Renal pelvis (tissue), 4 donors: ENCODE results near the gene GRAMD1A. TPM values are rescaled to one million over a fixed set of nuclear protein-coding genes. Genes with fewer than 3 reads are reported as not detected.
"Not testable (repeated sequence)": the region's sequence is repeated elsewhere in the genome, so short reads cannot be mapped to it uniquely, and the experiment has no call there.

Experiments used
- DNase-seq: peaks from one replicate; pipeline ENCODE4 v3.0.0-alpha.2; 2013
- polyA plus RNA-seq, 3 donors: library from polyadenylated mRNA; unstranded; fragments of 120-200 nt; gene quantifications; one replicate each; pipeline ENCODE4 v1.2.1, GENCODE V29; 2013; ENCODE audit not compliant: insufficient read length in 3 of 3

The GRAMD1A gene
- polyA plus RNA-seq, 3 donors = 54.9 to 72.8 (median 65.6) TPM

DNA sequence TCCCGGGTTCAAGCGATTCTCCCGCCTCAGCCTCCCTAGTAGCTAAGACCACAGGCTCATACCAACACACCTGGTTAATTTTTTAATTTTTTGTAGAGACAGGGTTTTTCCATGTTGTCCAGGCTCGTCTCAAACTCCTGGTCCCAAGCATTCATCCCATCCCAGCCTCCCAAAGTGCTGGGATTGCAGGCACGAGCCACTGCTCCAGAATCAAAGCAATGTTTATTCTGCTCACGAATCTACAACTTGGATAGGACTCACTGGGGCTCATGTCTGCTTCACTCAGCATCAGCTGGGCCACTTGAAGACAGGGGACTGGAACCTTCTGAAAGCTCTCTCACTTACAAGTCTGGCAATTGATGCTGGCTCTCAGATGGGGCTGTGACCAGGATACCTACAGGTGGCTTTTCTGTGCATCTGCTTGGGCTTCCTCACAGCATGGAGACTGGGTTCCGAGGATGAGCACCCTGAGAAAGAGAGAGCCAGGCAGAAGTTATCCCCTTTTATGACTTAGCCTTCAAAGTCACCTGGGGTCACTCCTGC, 27.9 kb upstream of the GRAMD1A start:
- no peak for DNase-seq

DNA sequence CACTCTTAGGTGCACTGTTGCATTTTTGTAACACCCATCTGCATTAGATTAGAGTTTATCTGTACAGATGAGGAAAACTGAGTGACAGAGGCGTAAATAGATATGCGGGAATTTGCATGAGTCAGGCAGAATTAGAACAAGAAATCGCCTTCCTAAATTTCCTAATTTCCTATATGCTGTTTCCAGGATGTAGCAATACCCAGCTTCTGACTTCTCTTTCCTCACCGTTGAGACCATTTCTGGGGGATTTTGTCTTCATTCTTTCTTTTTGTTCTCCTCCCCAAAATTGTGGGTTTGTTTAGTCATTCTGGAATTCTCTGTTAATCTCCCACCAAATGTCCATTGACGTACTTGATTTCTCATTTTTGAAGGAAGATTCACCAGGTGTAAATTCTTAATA, 25.5 kb upstream of the GRAMD1A start:
- no peak for DNase-seq

DNA sequence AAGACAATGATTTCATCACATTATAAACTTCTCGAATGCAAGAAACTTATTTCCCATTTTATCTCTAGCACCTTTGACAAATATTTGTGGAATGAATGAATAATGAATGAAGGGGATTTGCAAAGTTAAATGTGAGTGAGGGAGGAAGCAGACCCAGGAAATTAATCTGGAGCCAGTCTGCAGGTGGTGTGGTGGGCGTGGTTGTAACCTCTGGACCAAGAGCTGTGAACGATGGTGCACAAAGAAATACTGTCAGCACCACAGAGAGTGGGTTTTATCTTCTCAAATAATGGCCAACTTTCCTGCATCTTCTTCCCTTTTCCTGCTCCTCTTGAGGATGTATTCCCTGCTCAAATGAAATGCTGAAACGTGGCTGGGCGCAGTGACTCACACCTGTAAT, 25.1 kb upstream of the GRAMD1A start:
- DNase-seq = no peak

DNA sequence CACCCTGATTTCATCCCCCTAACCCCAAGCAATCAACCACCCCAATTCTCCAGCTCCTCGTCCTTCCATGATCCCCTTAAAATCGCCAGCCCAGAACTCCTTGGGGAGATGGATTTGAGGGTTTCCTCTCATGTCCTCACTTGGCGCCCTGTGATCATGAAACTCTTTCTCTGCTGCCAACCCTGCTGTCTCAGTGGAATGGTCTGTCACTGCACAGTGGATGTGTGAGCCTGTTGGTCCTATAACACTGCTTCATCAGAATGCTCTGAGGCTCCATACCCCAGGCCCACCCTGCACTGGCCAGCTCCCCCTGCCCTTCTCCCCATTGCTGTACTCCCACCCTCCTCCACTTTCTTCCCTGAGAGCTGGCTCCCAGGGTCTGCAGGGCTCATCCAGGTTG, 23.5 kb upstream of the GRAMD1A start:
- DNase-seq = no peak

DNA sequence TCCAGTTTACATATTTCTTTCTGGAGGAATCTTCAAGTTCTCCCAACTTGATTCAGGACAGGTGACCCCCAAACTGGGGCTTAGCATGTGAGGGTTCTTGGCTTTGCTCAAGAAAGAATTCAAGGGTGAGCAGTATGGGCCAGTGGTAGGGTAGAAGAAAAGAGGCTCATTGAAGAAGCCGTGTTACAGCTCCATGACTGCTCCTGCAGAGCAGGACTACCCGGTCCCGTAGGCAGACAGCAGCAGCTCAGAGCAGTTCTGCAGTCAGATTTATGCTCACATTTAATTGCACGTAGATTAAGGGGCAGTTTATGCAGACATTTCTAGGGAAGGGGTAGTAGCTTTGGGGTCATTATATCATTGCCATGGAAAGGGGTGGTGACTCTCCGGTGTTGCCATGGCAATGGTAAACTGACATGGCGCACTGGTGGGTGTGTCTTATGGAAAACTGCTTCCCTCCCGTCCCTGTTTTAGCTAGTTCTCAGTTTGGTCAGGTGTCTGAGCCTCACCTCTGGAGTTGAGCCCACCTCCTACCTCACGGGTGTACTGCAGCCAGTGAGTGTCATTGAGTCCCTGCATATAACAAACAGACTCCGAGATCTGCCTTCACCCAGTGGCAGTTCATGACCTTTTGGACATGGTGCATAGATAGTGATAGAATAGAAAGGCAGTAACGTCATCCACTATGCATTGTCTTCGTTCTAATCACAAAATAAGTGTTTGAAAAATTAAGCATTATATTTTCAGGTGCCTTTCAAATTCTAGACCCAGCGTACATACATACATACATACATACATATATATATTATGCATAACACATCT, 20.1 kb upstream of the GRAMD1A start:
- DNase-seq = no peak

DNA sequence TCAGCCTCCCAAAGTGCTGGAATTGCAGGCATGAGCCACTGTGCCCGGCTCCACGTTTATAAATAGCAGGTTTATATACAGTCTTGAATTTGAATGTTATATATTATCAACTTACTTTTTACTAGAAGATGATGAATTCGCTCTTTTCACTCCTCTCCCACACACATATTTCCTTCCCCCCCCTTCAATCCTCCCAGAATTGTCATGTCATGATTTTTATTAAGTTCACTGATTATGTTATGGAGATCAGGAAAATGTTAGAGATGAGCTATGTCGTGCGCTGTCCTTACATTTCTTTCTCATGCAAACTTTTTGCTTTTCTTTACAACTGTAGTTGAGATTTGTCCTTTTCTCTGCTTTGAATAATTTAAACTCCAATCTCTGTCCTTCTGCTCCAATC, 17.8 kb upstream of the GRAMD1A start:
- no peak for DNase-seq

DNA sequence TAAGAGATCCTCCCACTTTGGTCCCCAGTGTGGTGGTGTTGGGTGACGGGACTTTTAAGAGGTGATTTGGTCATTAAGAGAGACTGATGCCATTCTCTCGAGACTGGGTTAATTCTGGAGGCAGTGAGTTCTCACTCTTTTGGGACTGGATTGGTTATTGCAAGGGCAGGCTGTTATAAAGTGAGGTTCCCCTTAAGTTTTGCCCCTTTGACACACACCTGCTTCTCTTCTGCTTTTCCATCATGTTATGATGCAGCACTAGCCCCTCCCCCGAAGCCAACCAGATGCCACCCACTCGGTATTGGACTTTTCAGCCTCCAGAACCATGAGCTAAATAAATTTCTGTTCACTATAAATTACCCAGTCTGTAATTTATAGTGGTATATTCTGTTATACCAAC, 16.3 kb upstream of the GRAMD1A start:
- DNase-seq = no peak

DNA sequence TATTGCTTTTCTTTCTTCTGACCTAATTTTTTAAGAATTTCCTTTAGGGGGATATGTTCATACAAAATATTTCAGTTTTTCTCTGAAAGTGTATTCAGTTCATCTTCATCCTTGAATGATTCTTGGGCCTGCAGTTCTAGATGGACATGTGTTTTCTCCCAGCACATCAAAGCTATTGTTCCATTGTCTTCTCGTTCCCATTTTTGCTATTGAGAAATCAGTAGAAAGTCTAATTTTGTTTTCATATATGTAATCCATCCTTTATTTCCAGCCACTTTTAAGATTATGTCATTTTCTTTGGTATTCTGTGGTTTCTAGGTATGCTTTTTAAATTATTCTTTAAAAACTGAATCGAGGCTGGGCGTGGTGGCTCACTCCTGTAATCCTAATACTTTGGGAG, 15.8 kb upstream of the GRAMD1A start:
- DNase-seq = no peak

DNA sequence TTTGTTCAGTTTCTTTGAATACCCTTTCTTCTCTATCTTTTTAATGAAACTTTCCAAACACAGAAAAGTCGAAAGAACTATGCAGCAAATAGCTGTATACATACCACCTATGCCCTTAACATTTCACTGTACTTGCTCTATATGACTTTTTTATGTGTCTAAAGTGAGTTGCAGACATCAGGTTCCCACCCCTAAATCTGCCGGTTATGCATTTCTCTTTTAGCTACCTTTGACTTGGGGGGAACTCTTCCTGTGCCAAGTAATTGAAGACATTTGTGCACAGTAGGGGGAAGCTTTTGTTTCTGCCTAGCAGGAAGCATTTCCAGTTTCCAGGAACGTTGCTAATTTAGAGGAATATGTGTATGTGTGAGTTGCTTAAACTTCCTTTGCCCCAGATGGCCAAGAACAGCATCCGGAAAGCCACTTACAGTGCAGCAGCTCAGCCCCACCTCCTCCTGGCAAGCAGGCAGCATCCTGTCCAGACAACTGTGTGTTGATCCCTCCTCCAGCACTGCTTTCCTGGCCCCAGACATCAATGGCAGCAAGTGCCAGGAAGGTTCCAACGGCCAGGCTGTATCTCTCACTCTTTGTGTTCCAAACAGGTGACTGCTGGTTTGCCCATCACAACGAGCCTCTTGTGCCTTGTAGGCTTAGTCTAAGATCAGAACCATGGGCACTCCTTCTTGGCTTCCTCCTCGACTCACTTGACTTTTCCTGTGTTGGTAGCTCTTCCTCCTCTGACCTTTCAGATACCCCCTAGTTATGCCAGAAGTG, 14.7 kb upstream of the GRAMD1A start:
- no peak for DNase-seq

DNA sequence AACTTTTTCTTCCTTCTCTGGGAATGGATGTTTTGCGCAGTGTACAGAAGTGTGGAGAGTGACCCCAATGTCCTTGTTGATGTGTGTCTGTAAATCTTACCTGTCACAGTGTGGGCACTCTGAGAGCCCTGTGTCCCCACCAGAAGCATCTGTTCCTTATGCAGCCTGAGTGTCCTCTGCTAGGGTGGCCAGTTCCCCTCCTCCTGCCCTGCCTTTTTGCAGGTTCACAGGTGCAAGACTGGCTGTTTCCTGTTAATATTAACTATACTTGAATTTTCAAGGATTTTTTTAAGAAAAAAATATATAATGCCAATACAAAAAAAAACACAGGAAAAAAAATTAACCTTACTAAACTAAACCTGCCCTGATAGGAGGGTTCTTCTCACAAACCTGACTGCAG, 12.0 kb upstream of the GRAMD1A start:
- no peak for DNase-seq

DNA sequence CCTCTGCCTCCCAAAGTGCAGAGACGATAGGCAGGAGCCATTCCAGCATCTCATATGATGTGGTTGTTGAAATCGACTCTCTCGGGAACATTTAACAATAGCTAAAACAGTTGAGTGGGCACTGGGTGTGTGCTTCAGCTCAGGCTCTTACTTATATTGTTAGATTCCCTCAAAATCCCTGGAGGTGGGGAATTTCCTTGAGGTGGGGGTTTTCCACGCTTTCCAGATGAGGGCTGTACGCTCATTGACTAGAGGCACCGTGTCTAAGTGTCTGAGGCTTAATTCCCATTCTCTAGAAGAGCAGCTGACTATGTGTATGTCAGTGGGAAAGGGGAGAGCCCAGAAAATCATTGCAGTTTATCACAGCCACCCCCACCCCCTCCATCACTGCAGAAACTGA, 10.8 kb upstream of the GRAMD1A start:
- DNase-seq = no peak

DNA sequence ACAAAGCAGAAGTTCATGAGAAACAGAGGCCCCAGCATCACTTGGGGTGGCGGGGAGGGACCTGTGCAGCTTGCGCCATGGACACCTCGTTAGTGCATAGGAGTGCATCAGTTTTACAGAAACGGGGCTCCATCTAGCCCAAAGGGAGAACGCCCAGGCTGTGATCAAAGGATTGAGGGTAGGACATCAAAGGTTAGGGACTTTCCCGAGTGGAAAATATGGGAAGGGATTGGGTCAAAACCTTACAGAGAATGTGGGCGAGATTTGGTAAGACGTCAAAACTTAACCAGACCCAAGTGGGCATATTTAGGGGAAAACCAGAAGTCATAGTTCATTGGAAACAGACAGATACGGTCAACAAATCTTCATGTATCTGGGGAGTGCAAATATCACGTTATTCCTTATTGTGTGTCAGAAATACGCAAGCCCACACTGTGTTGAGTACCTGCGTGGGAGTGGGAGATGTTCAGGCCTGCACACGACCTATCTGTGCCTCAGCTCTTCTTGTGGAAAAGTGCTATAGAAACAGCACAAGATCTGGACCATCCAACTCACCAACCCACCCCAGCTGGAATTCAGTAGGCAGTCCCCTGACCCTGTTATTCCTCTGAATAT, 9.4 kb upstream of the GRAMD1A start:
- no peak for DNase-seq

DNA sequence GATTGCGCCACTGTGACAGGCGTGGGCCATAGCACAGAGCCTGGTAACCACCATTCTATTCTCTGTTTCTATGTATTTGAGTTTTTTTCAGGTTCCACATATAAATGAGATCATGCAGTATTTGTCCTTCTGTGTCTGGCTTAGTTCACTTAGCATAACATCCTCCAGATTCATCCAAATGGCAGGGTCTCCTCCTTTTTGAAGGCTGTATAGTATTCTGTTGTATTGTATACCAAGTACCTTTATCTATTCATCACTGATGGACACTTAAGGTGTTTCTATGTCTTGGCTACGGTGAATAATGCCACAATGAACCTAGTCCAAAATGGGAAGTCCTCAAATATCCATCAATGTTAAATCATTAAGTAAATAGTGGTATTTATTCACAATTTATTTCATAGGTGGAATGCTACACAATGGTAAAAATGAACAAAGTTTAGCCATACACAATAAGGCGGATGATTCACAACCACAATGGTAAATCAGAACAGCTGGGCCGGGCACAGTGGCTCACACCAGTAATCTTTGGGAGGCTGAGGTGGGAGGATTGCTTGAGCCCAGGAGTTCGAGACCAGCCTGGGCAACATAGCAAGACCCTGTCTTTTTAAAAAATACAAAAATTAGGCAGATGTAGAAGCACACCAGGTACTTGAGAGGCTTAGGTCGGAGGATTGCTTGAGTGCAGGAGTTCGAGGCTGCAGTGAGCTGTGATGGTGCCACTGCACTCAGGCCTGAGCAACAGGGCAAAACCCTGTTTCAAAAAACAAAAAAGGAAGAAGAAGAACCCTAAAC, 8.4 kb upstream of the GRAMD1A start:
- no peak for DNase-seq

DNA sequence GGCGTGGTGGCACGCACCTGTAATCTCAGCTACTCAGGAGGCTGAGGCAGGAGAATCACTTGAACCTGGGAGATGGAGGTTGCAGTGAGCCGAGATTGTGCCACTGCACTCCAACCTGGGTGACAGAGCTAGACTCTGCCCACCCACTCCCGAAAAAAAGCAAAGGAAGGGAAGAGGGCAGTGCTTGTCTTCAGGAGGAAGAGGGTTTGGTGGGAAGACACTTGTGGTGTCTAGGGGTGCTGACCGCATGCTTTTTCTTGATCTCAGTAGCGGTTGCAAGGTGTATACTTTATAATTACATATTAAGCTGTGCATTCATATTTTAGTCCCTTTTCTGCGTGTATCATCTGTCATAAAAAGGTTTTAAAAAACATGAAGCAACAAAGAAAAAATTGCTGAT, 7.5 kb upstream of the GRAMD1A start:
- not testable (repeated sequence) for DNase-seq

DNA sequence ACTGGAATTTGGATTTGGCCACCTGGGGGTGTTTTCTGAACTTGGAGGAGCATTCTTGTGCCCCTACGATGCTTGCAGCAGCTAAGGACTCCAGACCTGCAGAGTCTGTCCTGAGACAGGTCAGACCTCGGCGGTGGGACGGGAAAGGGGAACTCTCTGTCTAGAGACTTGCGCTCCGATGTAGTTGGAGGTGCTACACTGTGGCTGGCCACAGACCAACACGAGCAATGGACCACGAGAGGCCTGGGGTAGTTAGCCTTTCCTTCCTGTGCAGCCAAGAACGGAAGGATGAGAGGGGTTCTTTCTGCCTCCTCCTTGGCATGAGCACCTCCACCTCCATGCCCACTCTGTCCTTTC, 5.9 kb upstream of the GRAMD1A start:
- DNase-seq = no peak

DNA sequence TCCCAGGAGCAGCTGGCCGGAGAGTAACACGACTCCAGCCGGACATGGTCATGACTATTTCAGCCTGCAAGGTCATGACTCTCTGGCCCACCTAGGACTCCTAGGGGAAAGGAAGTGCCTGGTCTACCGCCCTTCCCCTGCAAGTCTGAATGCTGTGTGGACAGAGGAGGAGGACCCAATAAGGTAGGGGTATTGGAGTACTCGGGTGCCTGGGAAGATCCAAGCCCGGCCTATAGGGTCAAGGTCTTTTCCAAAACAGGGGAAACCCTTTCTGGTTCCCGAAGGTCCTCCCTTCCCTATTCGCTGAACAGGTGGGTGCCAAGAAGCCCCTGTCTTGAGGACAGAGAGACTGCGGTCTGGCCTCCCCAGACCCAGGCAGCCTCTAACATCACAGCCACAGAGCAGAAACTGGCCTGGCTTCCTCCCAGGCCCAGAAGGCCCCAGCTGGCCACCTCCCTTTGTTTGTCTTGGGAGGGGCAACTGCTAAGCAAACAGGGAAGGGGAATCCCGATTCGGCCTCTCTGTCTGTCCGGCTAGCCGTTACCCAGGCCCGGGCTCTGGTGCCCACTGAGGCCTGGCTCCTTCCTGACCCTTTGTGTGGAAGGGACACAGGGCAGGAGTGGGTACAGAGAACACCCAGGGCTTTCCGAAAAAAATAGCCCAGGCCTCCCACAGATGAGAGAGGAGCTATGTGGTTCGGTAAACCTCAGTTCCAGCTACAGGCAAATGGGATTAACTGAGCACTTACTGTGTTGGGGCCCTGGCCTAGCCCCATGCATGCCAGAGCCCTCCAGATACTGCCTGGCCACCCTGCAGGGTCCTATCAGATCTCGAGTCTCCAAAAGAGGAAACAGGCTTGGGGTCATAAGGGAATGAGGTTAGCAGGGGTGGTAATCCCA, 5.2 kb upstream of the GRAMD1A start:
- no peak for DNase-seq

DNA sequence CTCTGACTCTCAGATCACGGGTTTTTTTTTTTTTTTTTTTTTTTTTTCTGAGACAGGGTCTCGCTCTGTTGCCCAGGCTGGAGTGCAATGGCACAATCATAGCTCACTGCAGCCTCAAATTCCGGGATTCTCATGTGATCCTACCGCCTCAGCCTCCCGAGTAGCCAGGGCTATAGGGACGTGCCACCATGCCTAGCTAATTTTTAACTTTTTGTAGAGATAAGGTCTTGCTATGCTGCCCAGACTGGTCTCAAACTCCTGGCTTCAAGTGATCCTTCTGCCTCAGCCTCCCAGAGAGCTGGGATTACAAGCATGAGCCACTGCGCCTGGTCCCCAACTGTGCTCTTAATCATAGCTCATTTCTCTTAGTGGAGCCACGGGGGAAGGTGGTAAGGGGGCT, 4.6 kb upstream of the GRAMD1A start:
- no peak for DNase-seq

DNA sequence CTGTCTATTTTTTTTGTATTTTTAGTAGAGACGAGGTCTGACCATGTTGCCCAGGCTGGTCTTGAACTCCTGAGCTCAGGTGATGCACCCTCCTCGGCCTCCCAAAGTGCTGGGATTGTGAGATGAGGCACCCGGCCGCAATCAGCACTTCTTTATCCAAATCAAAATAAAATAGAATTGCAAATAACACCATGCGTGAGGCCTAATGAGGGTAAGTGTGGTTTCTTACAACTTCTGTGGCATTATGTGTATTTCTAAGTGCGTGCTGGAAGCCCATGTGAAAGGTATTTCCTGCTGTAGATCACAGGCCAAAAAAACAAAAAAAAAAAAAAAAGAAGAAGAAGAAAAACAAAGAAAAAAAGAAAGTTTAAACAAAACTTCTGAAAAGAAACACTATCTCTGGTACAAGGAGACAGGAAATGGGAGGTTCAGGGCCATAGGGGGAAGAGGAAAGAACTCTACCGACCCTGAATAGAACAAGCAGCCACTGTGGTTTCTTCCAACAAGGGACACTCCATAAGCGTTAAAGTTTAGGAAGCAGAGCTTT, 3.0 kb upstream of the GRAMD1A start:
- peak; percentile 19 for DNase-seq

DNA sequence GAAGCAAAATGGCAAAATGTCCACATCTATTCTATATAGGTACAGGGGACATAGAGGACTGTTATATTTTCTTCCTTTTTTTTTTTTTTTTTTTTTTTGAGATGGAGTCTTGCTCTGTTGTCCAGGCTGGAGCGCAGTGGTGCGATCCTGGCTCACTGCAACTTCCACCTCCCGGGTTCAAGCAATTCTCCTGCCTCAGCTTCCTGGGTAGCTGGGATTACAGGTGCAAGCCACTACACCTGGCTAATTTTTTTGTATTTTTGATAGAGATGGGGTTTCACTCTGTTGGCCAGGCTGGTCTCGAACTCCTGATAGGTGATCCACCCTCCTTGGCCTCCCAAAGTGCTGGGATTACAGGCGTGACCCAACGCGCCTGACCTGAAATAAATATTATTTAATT, 1.9 kb upstream of the GRAMD1A start:
- not testable (repeated sequence) for DNase-seq

DNA sequence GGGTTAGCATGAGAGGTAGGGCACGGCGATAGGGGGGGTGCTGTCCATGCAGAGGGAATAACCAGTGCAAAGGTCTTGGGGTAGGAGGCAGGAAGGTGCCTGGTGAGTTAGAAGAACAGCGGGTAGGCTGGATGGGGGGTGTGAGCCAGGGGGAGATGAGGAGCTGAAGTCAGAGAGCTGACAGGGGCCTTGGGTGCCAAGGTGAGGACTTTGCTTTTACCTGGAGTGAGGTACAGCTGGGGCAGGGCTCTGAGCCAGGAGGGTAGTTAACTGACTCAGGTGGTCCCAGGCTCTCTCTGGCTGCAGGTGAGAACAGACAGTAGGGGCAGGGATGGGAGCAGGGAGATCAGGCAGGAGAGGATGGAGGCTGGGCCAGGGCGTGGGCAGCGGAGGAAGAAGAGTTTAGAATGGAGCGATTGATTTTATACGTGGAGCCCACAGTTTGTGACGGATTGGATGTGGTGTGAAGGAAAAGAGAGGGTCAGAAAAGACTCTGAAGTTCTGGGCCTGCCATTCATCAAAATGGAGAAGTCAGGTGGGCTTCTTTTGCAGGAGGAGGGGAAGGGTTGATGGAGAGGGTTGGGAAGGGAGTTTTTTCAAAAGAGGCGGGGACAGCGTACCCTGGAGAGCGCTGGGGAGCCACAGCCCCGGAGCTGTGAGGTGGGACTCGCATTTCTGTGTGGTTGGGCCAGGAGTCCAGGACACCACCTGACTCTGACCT, 1.2 kb upstream of the GRAMD1A start:
- DNase-seq = peak; percentile 65
